Suppressor macrophage treated with lipopolysaccharide for 1 hour (primary cell): ENCODE results near the gene CASP3.
"Not testable (repeated sequence)": the region's sequence is repeated elsewhere in the genome, so short reads cannot be mapped to it uniquely, and the experiment has no call there.

Experiments
- DNase-seq, 3 donors: peaks; one replicate each; pipeline ENCODE4 v3.0.0-alpha.2; 2020 to 2022

CASP3 gene

GRCh38 chr4:184593461-184593860, 55.8 kb downstream of the CASP3 start:
- no peak for DNase-seq

- not testable (repeated sequence) for DNase-seq
Measured at GRCh38 chr4:184591747-184592270, 57.4 kb downstream of the CASP3 start.

- no peak for DNase-seq
Measured at GRCh38 chr4:184591070-184591677, 58.1 kb downstream of the CASP3 start.

- DNase-seq = no peak
Measured at GRCh38 chr4:184590196-184590595, 59.1 kb downstream of the CASP3 start.

GRCh38 chr4:184588893-184589292, 60.4 kb downstream of the CASP3 start:
- DNase-seq = no peak

- DNase-seq = no peak
Measured at GRCh38 chr4:184587701-184588100, 61.5 kb downstream of the CASP3 start.

- DNase-seq = no peak
Measured at GRCh38 chr4:184587221-184587620, 62.0 kb downstream of the CASP3 start.

- no peak for DNase-seq
Measured at GRCh38 chr4:184583738-184584502, 65.3 kb downstream of the CASP3 start.
